ENCODE data around the gene MMP24.
"Not testable (repeated sequence)": the region's sequence is repeated elsewhere in the genome, so short reads cannot be mapped to it uniquely, and the experiment has no call there.

Gene MMP24

DNA sequence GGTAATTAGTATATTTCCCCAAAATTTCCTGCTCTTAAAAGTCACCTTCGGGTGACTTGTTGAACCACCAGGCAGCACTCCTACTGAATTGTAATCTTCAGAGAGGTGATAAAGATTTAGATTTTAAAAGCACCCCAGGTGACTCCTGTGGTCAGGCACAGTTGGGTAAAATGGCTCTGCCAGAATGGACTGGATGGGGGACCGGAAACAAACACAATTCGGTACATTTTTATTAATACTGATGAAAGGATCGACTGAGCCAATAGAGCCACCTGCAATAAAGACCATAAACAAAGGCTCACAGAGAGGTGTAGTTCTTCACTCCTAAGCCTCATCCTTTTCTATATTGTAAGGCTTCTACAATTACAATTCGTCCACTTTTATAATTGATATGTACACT, 85.3 kb downstream of the MMP24 start:
- H3K27ac ChIP-seq: no peak overlapping the region
- TF ChIP-seq ZFX (IDR thresholded peaks at IDR 0.05): no peak
- TF ChIP-seq, protein P1, sequence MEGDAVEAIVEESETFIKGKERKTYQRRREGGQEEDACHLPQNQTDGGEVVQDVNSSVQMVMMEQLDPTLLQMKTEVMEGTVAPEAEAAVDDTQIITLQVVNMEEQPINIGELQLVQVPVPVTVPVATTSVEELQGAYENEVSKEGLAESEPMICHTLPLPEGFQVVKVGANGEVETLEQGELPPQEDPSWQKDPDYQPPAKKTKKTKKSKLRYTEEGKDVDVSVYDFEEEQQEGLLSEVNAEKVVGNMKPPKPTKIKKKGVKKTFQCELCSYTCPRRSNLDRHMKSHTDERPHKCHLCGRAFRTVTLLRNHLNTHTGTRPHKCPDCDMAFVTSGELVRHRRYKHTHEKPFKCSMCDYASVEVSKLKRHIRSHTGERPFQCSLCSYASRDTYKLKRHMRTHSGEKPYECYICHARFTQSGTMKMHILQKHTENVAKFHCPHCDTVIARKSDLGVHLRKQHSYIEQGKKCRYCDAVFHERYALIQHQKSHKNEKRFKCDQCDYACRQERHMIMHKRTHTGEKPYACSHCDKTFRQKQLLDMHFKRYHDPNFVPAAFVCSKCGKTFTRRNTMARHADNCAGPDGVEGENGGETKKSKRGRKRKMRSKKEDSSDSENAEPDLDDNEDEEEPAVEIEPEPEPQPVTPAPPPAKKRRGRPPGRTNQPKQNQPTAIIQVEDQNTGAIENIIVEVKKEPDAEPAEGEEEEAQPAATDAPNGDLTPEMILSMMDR (conservative IDR thresholded peaks at IDR 0.05): no peak

DNA sequence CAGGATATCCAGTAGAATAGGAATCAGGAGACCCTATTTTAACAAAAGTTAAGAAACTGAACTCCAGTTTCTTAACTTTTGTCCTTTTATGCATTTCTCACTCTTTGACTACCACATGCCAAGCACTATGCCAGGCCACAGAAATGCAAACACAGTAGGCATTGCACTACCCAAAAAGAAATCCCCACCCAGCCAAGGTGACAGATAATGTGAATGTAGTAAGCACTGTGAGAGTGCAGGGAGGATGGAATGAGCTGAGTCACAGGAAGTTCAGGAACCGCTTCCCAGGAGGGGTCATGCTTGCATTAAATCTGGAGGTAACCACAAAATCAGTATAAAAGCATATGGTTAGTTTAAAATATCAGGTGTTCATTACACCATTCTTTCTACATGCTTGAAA, 85.8 kb downstream of the MMP24 start:
- TF ChIP-seq, protein P1 (conservative IDR thresholded peaks at IDR 0.05): no peak
- TF ChIP-seq ZFX (IDR thresholded peaks at IDR 0.05): no peak
- no peak overlapping the region for H3K27ac ChIP-seq

GRCh38 chr20:35314816-35315631, 88.5 kb downstream of the MMP24 start:
- TF ChIP-seq, protein P1 (conservative IDR thresholded peaks at IDR 0.05): no peak
- no peak for TF ChIP-seq ZFX (IDR thresholded peaks at IDR 0.05)
- no peak overlapping the region for H3K27ac ChIP-seq

- not testable (repeated sequence) for H3K27ac ChIP-seq
These were observed 89.1 kb downstream of the MMP24 start for GRCh38 chr20:35315632-35316020.

DNA sequence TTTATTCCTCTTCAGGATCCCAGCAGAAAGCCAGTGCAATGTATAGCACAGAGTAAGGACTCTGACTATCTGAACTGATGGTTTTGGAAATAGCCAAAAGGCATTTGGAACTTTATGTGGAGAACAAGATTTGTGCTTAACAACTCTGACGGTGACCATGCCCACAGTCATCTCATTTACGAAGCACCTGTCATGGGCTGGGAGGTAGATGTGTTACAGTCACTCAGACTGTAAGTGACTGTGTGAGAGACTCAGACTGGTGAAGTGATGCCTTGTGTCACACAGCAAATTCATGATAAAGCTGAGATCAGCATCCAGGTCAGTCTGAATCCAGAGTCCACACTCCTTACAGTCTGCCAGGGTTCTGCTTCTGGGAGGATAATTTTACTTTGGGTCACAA, 89.6 kb downstream of the MMP24 start:
- no peak for TF ChIP-seq ZFX (IDR thresholded peaks at IDR 0.05)
- TF ChIP-seq, protein P1 (conservative IDR thresholded peaks at IDR 0.05): no peak
- no peak overlapping the region for H3K27ac ChIP-seq

DNA sequence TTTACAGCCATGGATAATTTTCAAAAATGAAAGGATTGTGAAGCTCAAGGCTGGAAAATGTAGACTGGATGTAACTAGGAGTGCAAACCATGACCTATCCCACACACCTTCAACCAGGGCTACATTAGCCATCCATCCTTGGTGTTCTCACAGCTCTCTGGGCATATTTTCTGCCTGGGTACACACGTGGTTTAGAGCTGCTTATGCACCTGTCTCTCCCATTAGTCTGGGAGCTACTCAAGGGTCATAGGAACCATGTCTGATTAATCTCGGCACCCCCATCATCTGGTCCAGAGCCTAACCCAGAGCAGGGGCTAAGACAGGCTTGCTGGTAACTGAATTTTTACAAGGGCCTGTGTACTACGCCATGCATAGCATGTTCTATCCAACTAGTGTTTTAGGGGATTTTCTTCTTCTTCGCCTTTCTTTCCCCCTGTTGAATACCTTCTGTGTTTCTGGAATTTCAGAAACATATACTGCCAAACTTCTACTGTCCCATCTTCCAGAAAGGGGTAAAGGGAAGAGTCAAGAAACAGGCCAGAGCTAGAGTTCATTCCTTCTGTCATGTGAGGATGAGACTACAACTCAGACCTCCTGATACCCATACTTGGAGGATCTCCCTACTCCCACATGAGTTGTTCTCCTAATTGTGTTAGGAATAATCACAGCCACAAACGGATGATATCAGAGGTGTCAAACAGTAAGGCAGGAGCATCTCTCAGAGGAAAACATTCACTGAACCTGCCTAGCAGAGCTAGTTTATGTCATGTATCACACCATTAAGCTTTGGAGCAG, 91.1 kb downstream of the MMP24 start:
- TF ChIP-seq, protein P1 (conservative IDR thresholded peaks at IDR 0.05): no peak
- no peak for TF ChIP-seq ZFX (IDR thresholded peaks at IDR 0.05)
- H3K27ac ChIP-seq: peak overlapping the region; percentile 55; the same call in 1 of the 2 replicates

DNA sequence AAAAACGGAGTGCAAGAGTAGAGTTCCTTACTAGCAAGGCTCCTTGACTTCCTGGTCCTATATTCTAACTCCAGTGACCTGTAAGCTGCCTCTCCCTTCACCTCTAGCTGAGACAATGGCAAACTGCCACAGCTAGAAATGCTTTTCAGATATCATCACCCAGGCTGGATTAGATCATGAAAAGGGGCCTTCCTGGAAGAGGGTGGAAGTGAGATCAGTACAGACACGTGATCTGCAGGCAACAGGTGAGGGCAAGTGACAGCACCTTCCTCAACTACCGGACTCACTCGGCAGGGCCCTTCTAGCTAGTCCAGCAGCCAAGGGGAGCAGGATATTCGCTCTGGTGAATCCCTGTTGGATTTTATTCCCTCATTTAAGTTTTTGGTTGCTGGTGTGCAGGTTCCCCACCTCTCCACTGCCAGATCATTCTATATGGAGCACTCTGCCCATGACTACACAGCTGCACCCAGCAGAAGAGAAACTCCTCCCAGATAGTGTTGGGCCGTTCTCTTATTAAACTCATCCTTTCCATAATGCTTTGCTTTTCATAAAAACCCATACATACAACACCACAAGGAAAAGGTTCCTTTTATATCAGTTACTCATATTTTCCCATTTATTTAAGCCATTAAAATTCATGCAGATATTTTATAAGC, 92.1 kb downstream of the MMP24 start:
- no peak for TF ChIP-seq ZFX (IDR thresholded peaks at IDR 0.05)
- peak overlapping the region; percentile 55 for H3K27ac ChIP-seq
